ENCODE data around the gene DLEC1. TPM values are rescaled to one million over a fixed set of nuclear protein-coding genes. Genes with fewer than 3 reads are reported as not detected.

The DLEC1 gene
- total and polyA plus RNA-seq, 2 of the 4 experiments (the other 2 are of a cell fraction), result 0.03 TPM; not detected in 1

Small RNA genes lying within 50 kb of the gene (microRNA-seq; reads per million reads assigned to microRNA genes)
- gene RF00019 (ENCODE audit: insufficient read depth, insufficient read length), result not detected

Small RNA genes lying within 50 kb of the gene (small RNA-seq; reads per million reads assigned to genes)
- 0 reads per million in 5 experiments for gene RF00019

Other genes with a start within 250 kb of the DLEC1 start
- 29.0 and 33.3 TPM in 2 replicates for gene CTDSPL, start 177.3 kb upstream of the DLEC1 start, total RNA-seq (2012; rRNA removed)
- 23.9 and 24.5 TPM in 2 replicates for gene CTDSPL, start 177.3 kb upstream of the DLEC1 start, polyA plus RNA-seq (2012; rRNA removed)
- 2.3 and 2.5 TPM in 2 replicates for gene VILL, start 48.4 kb upstream of the DLEC1 start, total RNA-seq (2012; rRNA removed)
- gene VILL, start 48.4 kb upstream of the DLEC1 start, polyA plus RNA-seq (2012; rRNA removed), result 4.5 and 4.7 TPM in 2 replicates
- 15.0 and 16.3 TPM in 2 replicates for gene PLCD1, start 9.6 kb upstream of the DLEC1 start, total RNA-seq (2012; rRNA removed)
- gene PLCD1, start 9.6 kb upstream of the DLEC1 start, polyA plus RNA-seq (2012; rRNA removed), result 13.2 and 14.9 TPM in 2 replicates
- 19.4 and 30.8 TPM in 2 replicates for gene ACAA1, start 97.9 kb downstream of the DLEC1 start, total RNA-seq (2012; rRNA removed)
- 62.4 and 69.4 TPM in 2 replicates for gene ACAA1, start 97.9 kb downstream of the DLEC1 start, polyA plus RNA-seq (2012; rRNA removed)
- 9.3 and 10.8 TPM in 2 replicates for gene MYD88, start 99.5 kb downstream of the DLEC1 start, total RNA-seq (2012; rRNA removed)
- gene MYD88, start 99.5 kb downstream of the DLEC1 start, polyA plus RNA-seq (2012; rRNA removed), result 34.4 and 39.8 TPM in 2 replicates
- 37.6 and 50.5 TPM in 2 replicates for gene OXSR1, start 126.3 kb downstream of the DLEC1 start, total RNA-seq (2012; rRNA removed)
- 28.9 and 32.9 TPM in 2 replicates for gene OXSR1, start 126.3 kb downstream of the DLEC1 start, polyA plus RNA-seq (2012; rRNA removed)
- gene SLC22A13, start 226.6 kb downstream of the DLEC1 start, total RNA-seq (2012; rRNA removed), result under 0.01 TPM in 2 replicates
- 0.22 and 0.29 TPM in 2 replicates for gene SLC22A13, start 226.6 kb downstream of the DLEC1 start, polyA plus RNA-seq (2012; rRNA removed)
- gene SLC22A14, start 243.1 kb downstream of the DLEC1 start, total RNA-seq (2012; rRNA removed), result under 0.01 TPM in 1 of 2 replicates, not detected in the other
- gene SLC22A14, start 243.1 kb downstream of the DLEC1 start, polyA plus RNA-seq (2012; rRNA removed), result 0.07 and 0.10 TPM in 2 replicates